GM12878 (cell line): Measurements from ENCODE around the gene PCYOX1L. TPM values are rescaled to one million over a fixed set of nuclear protein-coding genes. Genes with fewer than 3 reads are reported as not detected.

Experiments used
- ATAC-seq: fragments of 200-7000 bp; cut with Tn5 transposase; 3 replicates; pipeline ENCODE4 v1.9.1; 2020; ENCODE audit warnings: mild to moderate bottlenecking, moderate library complexity
- BruUV-seq: library from RNA; stranded (reverse); fragments of 400-500 nt; replicated peaks from 2 replicates; lab custom pipeline; 2021; lab: Mats Ljungman, UMichigan
- CTCF ChIA-PET: fragments of 300-600 bp; sonication (Branson Sonifier 250); formaldehyde crosslinking; extraction: SDS; loops from one replicate; lab custom pipeline; 2021; ENCODE audit warnings: inconsistent platforms; lab: Yijun Ruan, JAX
- POLR2A ChIA-PET: fragments of 350-600 bp; formaldehyde crosslinking; extraction: SDS; loops from one replicate; lab custom pipeline; 2021; ENCODE audit warnings: inconsistent platforms; lab: Charles Lee
- RAD21 ChIA-PET: fragments of 300-600 bp; sonication (Branson Sonifier 250); formaldehyde crosslinking; loops from one replicate; lab custom pipeline; 2023; ENCODE audit warnings: antibody characterized with exemption; ENCODE audit not compliant: unreplicated experiment; lab: Charles Lee
- SMC1A ChIA-PET: fragments of 300-600 bp; sonication (Branson Sonifier 250); formaldehyde crosslinking; loops from one replicate; lab custom pipeline; 2023; ENCODE audit not compliant: unreplicated experiment, uncharacterized antibody; lab: Charles Lee
- DNase-seq: peaks from one replicate; pipeline ENCODE4 v3.0.0-alpha.2; 2011; ENCODE audit warnings: low read depth, low spot score
- FAIRE-seq: peaks from 3 replicates; lab custom pipeline; 2011; peaks lifted over from hg19 to GRCh38; lab: Jason Lieb, UNC
- H2AFZ ChIP-seq: 2 replicates; pipeline ENCODE4 v1.6.0; 2011; ENCODE audit warnings: low read depth, low read length, control low read depth; ENCODE audit not compliant: control insufficient read depth
- H3K27ac ChIP-seq: 2 replicates; pipeline ENCODE4 v1.5.1; 2011; ENCODE audit warnings: control low read depth; ENCODE audit not compliant: control insufficient read depth, insufficient read depth
- H3K27me3 ChIP-seq, 2 experiments: replicated peaks in 1 of 2; 2 replicates each; pipeline versions ENCODE4 v1.6.0 to v1.6.1; 2011; ENCODE audit warnings: low read length in 1 of 2; ENCODE audit not compliant: control insufficient read depth in 2 of 2, insufficient read depth in 2 of 2
- H3K36me3 ChIP-seq, 2 experiments: 2 replicates each; pipeline ENCODE4 v1.5.1; 2011; ENCODE audit warnings: low read length in 1 of 2; ENCODE audit not compliant: control insufficient read depth in 2 of 2, insufficient read depth in 2 of 2
- H3K4me1 ChIP-seq: 2 replicates; pipeline ENCODE4 v1.6.1; 2011; ENCODE audit warnings: mild to moderate bottlenecking, low read length, moderate library complexity, mixed read lengths; ENCODE audit not compliant: control insufficient read depth, insufficient read depth
- H3K4me2 ChIP-seq: 2 replicates; pipeline ENCODE4 v1.6.0; 2011; ENCODE audit warnings: control low read depth; ENCODE audit not compliant: control insufficient read depth, insufficient read depth
- H3K4me3 ChIP-seq: fragments of 200-600 bp; sonication (generic); 2 replicates; pipeline ENCODE4 v1.5.1; 2016
- H3K79me2 ChIP-seq: 2 replicates; pipeline ENCODE4 v1.6.0; 2011; ENCODE audit warnings: low read length; ENCODE audit not compliant: control insufficient read depth, insufficient read depth
- H3K9ac ChIP-seq: 2 replicates; pipeline ENCODE4 v1.8.0; 2011; ENCODE audit warnings: low read length, control low read depth, mixed read lengths; ENCODE audit not compliant: control insufficient read depth, insufficient read depth
- H3K9me3 ChIP-seq: replicated peaks from 3 replicates; pipeline ENCODE4 v1.5.1; 2011; ENCODE audit warnings: mild to moderate bottlenecking, low read length; ENCODE audit not compliant: control insufficient read depth, insufficient read depth
- H4K20me1 ChIP-seq: 2 replicates; pipeline ENCODE4 v1.6.0; 2011; ENCODE audit not compliant: control insufficient read depth, insufficient read depth
- CBX5 ChIP-seq: sonication (generic); IDR thresholded peaks from 2 replicates; pipeline ENCODE4 v1.6.1; 2016; ENCODE audit warnings: low read depth, moderate library complexity, mild to moderate bottlenecking, inconsistent platforms
- FOS ChIP-seq: IDR thresholded peaks from 3 replicates; pipeline ENCODE4 v1.6.1; 2011; ENCODE audit warnings: borderline replicate concordance; ENCODE audit not compliant: insufficient read length; ENCODE audit errors: extremely low read depth
- HCFC1 ChIP-seq: fragments of 150-350 bp; IDR thresholded peaks from 2 replicates; pipeline ENCODE4 v1.6.1; 2014; ENCODE audit warnings: low read length
- KLF5 ChIP-seq: fragments of 450-650 bp; IDR thresholded peaks from 2 replicates; pipeline ENCODE4 v1.6.1; 2014; ENCODE audit warnings: mild to moderate bottlenecking; ENCODE audit not compliant: partially characterized antibody
- SIX5 ChIP-seq: IDR thresholded peaks from 2 replicates; pipeline ENCODE4 v1.6.1; 2011; ENCODE audit warnings: mild to moderate bottlenecking, low read depth, low read length, moderate library complexity; ENCODE audit not compliant: severe bottlenecking
- SPI1 ChIP-seq: IDR thresholded peaks from 2 replicates; pipeline ENCODE4 v1.6.1; 2011; ENCODE audit warnings: low read depth, mild to moderate bottlenecking, low read length, moderate library complexity, borderline replicate concordance; ENCODE audit not compliant: insufficient read depth
- WGBS: methylation state at CpG from one replicate; pipeline ENCODE4 v1.1.6; 2016; ENCODE audit warnings: low lambda C conversion rate; ENCODE audit not compliant: insufficient replicate concordance, insufficient coverage; ENCODE audit errors: missing lambda C conversion rate; 5-methylcytosine and 5-hydroxymethylcytosine counted together
- in situ Hi-C: fragments of 300-500 bp; cut with MboI; formaldehyde crosslinking; loops from 9 replicates; pipeline ENCODE4 v1.14.3; 2018; ENCODE audit warnings: mixed read lengths
- intact Hi-C: fragments of 100-400 bp; cut with micrococcal nuclease; formaldehyde crosslinking; loops from one replicate; pipeline ENCODE4 v1.14.2; 2022; ENCODE audit not compliant: unreplicated experiment
- polyA plus RNA-seq, 11 experiments: library from polyadenylated mRNA; depleted of rRNA in 4 of 11; unstranded in 6 of 11; stranded (reverse) in 5 of 11; fragments of >200 nt; fragmentation: Nextera tagmentation in 4 of 11; fragmentation: Illumina TruSeq in 1 of 11; extraction: Ambion mirVana in 4 of 11; extraction: Trizol in 1 of 11; gene quantifications; 1 replicate in 1 of 11; 2 replicates in 10 of 11; pipeline versions ENCODE4 v1.2.1 to v1.2.3, GENCODE V29; 2011 to 2016; ENCODE audit warnings: inconsistent platforms in 2 of 11, missing spikeins in 2 of 11, low read depth in 1 of 11
- total RNA-seq, 4 experiments: library from RNA; depleted of rRNA in 3 of 4; stranded (reverse); fragments of >200 nt in 3 of 4; fragmentation: Illumina TruSeq in 1 of 4; extraction: Trizol in 1 of 4; gene quantifications; 2 replicates each; pipeline versions ENCODE4 v1.2.1 to v1.2.3, GENCODE V29; 2013 to 2021
- TF ChIP-seq, protein P1 (sequence below): fragments of 450-650 bp; IDR thresholded peaks from 2 replicates; pipeline ENCODE4 v1.6.1; 2017; ENCODE audit warnings: low read depth, mild to moderate bottlenecking, moderate library complexity

The PCYOX1L gene
- total and polyA plus RNA-seq, 10 of the 15 experiments (the other 5 are each of a cell fraction or from before 2014, with no cell fraction given), result 2.9 to 17.0 (median 12.9) TPM

DNA sequence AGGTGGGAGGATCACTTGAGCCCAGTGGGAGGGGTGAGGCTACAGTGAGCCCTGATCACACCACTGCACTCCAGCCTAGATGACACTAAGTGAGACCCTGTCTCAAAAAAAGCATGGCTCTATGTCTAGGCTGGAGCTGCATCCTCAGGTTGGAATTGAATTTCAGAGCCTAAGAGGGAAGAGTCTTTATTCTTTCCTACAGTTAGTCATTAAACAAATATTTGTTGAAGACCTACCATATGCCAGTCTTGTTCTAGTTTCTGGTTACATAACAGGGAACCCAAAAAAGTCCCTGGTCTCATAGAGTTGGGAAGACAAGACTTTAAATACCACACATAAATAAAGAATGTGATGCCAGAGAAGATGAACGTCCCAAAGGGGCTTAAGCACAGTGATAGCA lies 19.5 kb upstream of the PCYOX1L start:
- Histone ChIP-seq H3K4me3 (no peak overlapping the region), H3K27me3 (no peaks in the 10 kb centered on the region; a peak in 1 of 4 replicates), H3K9me3 (no peaks in the 10 kb centered on the region), H3K79me2 (no peaks in the 10 kb centered on the region), H3K9ac (no peak overlapping the region), H2AFZ (no peak overlapping the region), H3K4me1 (no peaks in the 10 kb centered on the region), H4K20me1 (no peaks in the 10 kb centered on the region), H3K4me2 (no peak overlapping the region), H3K36me3 (no peaks in the 10 kb centered on the region), H3K27ac (no peak overlapping the region)
- POLR2A ChIA-PET, result interaction anchor here (0.6 kb wide), 1 partner anchor 211 kb away, joined by 3 read pairs; no protein-coding TSS in a partner anchor
- RAD21 ChIA-PET, result no interaction called here
- FAIRE-seq, result no peak
- TF ChIP-seq FOS (no peak), KLF5 (no peak), HCFC1 (no peak), SIX5 (no peak), CBX5 (no peak), SPI1 (no peak)
- TF ChIP-seq, protein P1, sequence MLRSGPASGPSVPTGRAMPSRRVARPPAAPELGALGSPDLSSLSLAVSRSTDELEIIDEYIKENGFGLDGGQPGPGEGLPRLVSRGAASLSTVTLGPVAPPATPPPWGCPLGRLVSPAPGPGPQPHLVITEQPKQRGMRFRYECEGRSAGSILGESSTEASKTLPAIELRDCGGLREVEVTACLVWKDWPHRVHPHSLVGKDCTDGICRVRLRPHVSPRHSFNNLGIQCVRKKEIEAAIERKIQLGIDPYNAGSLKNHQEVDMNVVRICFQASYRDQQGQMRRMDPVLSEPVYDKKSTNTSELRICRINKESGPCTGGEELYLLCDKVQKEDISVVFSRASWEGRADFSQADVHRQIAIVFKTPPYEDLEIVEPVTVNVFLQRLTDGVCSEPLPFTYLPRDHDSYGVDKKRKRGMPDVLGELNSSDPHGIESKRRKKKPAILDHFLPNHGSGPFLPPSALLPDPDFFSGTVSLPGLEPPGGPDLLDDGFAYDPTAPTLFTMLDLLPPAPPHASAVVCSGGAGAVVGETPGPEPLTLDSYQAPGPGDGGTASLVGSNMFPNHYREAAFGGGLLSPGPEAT, result no peak
- CTCF ChIA-PET, result interaction anchor here (0.8 to 0.9 kb wide), 2 partner anchors 21 to 29 kb away, joined by 3 read pairs; no protein-coding TSS in a partner anchor
- DNase-seq, result no peak
- BruUV-seq, result no TSS peak
- SMC1A ChIA-PET, result no interaction called here
- ATAC-seq, result no peak
- intact Hi-C loops, result no loop called here
- in situ Hi-C loops, result no loop called here
- WGBS, result 0% methylated on average over 1 of the region's 1 CpG
